GM13976 (cell line): ENCODE measurements around the gene STIL.
"Not testable (repeated sequence)": the region's sequence is repeated elsewhere in the genome, so short reads cannot be mapped to it uniquely, and the experiment has no call there.

ENCODE experiments used
- DNase-seq: peaks from one replicate; pipeline ENCODE4 v3.0.0; 2012; ENCODE audit warnings: low spot score
- CTCF ChIP-seq: IDR thresholded peaks from 2 replicates; pipeline ENCODE4 v1.5.1; 2012; ENCODE audit warnings: borderline replicate concordance, mild to moderate bottlenecking; ENCODE audit not compliant: insufficient read depth; ENCODE audit errors: extremely low read depth, missing control alignments, control extremely low read depth
- in situ Hi-C: fragments of 300-500 bp; cut with MboI; formaldehyde crosslinking; loops from one replicate; pipeline ENCODE4 v1.12.0; 2022; ENCODE audit warnings: low sequenced_read_pairs, mixed read lengths, inconsistent platforms; ENCODE audit not compliant: unreplicated experiment

STIL gene

GRCh38 chr1:47208374-47208850, 105.5 kb downstream of the STIL start:
- in situ Hi-C loops: no loop called here
- DNase-seq: no peak

GRCh38 chr1:47207803-47208373, 106.1 kb downstream of the STIL start:
- DNase-seq: no peak
- no peak for TF ChIP-seq CTCF
- in situ Hi-C loops: no loop called here

More at GRCh38 chr1:47208374-47208850, 105.5 kb downstream of the STIL start:
- no peak for TF ChIP-seq CTCF

- in situ Hi-C loops: no loop called here
- TF ChIP-seq CTCF: no peak
- no peak for DNase-seq
Observed at GRCh38 chr1:47205918-47206317, 108.0 kb downstream of the STIL start.

- DNase-seq, in situ Hi-C loops: not testable (repeated sequence)
Observed at GRCh38 chr1:47203504-47203903, 110.4 kb downstream of the STIL start.

- no peak for DNase-seq
- in situ Hi-C loops: no loop called here
- no peak for TF ChIP-seq CTCF
Observed at GRCh38 chr1:47201179-47201578, 112.8 kb downstream of the STIL start.
